ENCODE data around the gene OR2V1. TPM values are rescaled to one million over a fixed set of nuclear protein-coding genes. Genes with fewer than 3 reads are reported as not detected.
A peak's percentile ranks its signal among the peaks of the same experiment; 100 is the strongest.

Gene OR2V1
- total and polyA plus RNA-seq, 7 donors, result not detected

- no peak for DNase-seq
- no peak overlapping the region for H3K27ac ChIP-seq
- 50 to 57% (median 53%) methylated on average over 14 of the region's 14 CpGs for WGBS, 3 donors
- H3K27me3 ChIP-seq (ENCODE audit: insufficient read depth in 3 of 3, low read length in 2 of 3), result peaks cover 0 to 91% (median 23%) of the 10 kb centered on the region in 3 donors
- H3K4me3 ChIP-seq, result no peak overlapping the region
- no peak for ATAC-seq
- H3K4me1 ChIP-seq, result no peaks in the 10 kb centered on the region
- intact Hi-C loops (cut with DNase I), result no loop called here
- no peaks in the 10 kb centered on the region for H3K36me3 ChIP-seq (ENCODE audit: insufficient read depth in 1 of 2, low read depth in 1 of 2)
- no peak for TF ChIP-seq CTCF (IDR thresholded peaks at IDR 0.05)
- no peaks in the 10 kb centered on the region for H3K9me3 ChIP-seq
Measured at GRCh38 chr5:181168595-181169118, 37.7 kb upstream of the OR2V1 start.

- WGBS, 3 donors, result 16 to 20% (median 18%) methylated on average over 10 to 11 of the region's 11 CpGs
- intact Hi-C loops (cut with DNase I), result no loop called here
Measured at GRCh38 chr5:181167814-181168488, 37.0 kb upstream of the OR2V1 start.

GRCh38 chr5:181166812-181167733, 36.1 kb upstream of the OR2V1 start:
- H3K4me3 ChIP-seq, result no peak overlapping the region
- ATAC-seq, result no peak
- 54 to 62% (median 60%) methylated on average over 6 of the region's 6 CpGs for WGBS, 3 donors

More at GRCh38 chr5:181167814-181168488, 37.0 kb upstream of the OR2V1 start:
- Histone ChIP-seq H3K4me3 (no peak overlapping the region), H3K9me3 (no peaks in the 10 kb centered on the region), H3K4me1 (no peaks in the 10 kb centered on the region), H3K36me3 (ENCODE audit: insufficient read depth in 1 of 2, low read depth in 1 of 2) (no peaks in the 10 kb centered on the region), H3K27ac (no peak overlapping the region), H3K27me3 (ENCODE audit: insufficient read depth in 3 of 3, low read length in 2 of 3) (peaks cover 0 to 83% (median 16%) of the 10 kb centered on the region in 3 donors)
- no peak for DNase-seq
- peak; percentile 26 for TF ChIP-seq CTCF (IDR thresholded peaks at IDR 0.05)
- no peak for ATAC-seq

More at GRCh38 chr5:181166812-181167733, 36.1 kb upstream of the OR2V1 start:
- Histone ChIP-seq H3K4me1 (no peaks in the 10 kb centered on the region), H3K9me3 (no peaks in the 10 kb centered on the region), H3K27me3 (ENCODE audit: insufficient read depth in 3 of 3, low read length in 2 of 3) (peaks cover 0 to 75% (median 13%) of the 10 kb centered on the region in 3 donors), H3K36me3 (ENCODE audit: insufficient read depth in 1 of 2, low read depth in 1 of 2) (no peaks in the 10 kb centered on the region), H3K27ac (no peak overlapping the region)
- intact Hi-C loops (cut with DNase I), result no loop called here
- DNase-seq, result no peak
- no peak for TF ChIP-seq CTCF (IDR thresholded peaks at IDR 0.05)

Measured in psoas muscle (tissue), 8 donors.